ENCODE measurements around the gene CD59.

GRCh38 chr11:33667819-33668467 lies 68.3 kb downstream of the CD59 start:
- TF ChIP-seq CTCF (IDR thresholded peaks at IDR 0.05; ENCODE audit: low read depth, low read length) = no peak
- TF ChIP-seq MYC (IDR thresholded peaks at IDR 0.05; ENCODE audit: low read depth, low read length) = no peak
- TF ChIP-seq POLR2A (IDR thresholded peaks at IDR 0.05; ENCODE audit: extremely low read depth, insufficient read length) = no peak
- TF ChIP-seq MAX (IDR thresholded peaks at IDR 0.05; ENCODE audit: low read depth, low read length) = no peak

All from NB4 (cell line).